ELF-1 (cell line): ENCODE results near the gene GYG1.
"Not testable (repeated sequence)": the region's sequence is repeated elsewhere in the genome, so short reads cannot be mapped to it uniquely, and the experiment has no call there.

Experiments used
- DNase-seq: peaks from one replicate; pipeline ENCODE4 v3.0.0-alpha.2; 2016; ENCODE audit warnings: low read depth, low spot score

Gene GYG1

GRCh38 chr3:148987551-148987950 is 3.8 kb upstream of the GYG1 start:
- not testable (repeated sequence) for DNase-seq

DNA sequence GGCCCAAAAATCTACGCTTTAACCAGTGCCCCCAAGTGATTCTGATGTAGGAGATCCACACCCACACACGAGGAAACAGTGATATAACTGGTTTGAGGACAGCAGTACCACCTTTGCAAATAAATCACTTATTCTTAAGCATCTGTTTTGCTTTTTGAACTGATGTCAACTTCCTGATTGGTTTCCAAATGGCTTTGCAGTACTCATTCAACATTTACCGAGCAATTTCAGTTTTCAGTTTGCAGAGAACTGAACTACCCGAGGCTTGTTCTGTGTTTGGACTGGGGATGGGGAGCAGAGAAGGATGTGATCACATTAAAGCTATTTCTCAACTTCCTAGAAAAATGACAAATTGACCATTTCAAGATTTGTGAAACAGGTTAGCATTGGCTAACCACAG is 1.1 kb upstream of the GYG1 start:
- no peak for DNase-seq

DNA sequence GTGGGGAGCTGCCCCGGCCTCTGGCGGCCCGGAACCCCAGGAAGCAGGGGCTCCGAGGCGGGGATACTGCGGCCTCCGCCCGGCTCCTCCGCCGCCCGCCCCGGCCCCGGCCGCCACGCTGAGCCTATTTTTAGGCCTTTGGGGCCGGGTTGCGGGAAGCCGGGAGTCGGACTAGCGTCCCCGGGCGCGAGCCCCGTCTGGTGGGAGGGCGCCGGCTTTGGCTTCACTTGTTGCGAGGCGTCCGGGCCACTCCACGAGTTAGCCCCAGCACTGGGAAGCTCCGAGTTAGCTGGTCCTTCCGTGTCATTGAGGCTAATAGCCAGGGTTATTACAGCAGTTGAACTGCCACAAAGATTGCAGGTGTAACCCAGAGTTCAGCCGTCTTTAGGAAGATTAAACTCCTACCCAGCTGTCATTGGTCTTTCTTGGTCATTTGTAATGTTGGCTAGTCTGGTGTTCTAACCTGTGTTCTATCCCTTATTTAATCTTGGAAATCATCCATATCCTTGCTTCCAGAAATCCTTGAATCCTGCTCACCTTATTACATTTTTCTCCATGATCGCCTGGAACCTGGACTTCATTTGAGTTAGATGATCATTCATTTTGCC is 791 bp downstream of the GYG1 start:
- peak; percentile 32 for DNase-seq

DNA sequence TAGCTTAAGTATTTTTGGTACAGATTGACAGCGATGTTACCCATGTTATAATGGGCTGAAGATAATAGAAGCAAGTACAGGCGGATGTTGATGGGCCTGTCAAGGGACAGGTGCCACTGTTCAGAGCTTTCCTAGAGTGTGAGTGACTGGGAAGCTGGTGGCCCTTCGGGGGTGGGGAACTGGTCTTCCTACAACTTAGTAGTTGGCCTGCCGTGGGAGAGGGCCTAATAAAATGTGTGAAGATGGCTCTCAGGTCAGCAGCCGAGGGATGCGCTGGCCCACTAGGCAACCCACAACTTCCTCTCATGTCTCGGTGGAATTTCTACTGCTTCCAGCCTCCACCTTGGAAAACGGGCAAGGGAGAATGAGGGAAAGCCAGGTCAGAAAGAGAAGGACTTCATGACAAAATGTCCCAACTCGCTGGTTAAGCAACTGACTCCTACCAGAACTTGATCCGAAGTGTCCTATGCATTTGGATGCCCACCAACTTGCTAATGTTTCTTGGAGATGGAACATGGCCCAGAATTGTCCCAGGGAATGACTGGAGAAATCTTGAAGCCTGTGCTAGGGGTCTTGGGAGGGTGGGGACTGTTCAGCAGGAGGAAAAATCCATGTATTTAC is 1.4 kb downstream of the GYG1 start:
- no peak for DNase-seq

GRCh38 chr3:148997623-148998022 is 6.3 kb downstream of the GYG1 start:
- no peak for DNase-seq

GRCh38 chr3:148998297-148998696 is 7.0 kb downstream of the GYG1 start:
- no peak for DNase-seq

DNA sequence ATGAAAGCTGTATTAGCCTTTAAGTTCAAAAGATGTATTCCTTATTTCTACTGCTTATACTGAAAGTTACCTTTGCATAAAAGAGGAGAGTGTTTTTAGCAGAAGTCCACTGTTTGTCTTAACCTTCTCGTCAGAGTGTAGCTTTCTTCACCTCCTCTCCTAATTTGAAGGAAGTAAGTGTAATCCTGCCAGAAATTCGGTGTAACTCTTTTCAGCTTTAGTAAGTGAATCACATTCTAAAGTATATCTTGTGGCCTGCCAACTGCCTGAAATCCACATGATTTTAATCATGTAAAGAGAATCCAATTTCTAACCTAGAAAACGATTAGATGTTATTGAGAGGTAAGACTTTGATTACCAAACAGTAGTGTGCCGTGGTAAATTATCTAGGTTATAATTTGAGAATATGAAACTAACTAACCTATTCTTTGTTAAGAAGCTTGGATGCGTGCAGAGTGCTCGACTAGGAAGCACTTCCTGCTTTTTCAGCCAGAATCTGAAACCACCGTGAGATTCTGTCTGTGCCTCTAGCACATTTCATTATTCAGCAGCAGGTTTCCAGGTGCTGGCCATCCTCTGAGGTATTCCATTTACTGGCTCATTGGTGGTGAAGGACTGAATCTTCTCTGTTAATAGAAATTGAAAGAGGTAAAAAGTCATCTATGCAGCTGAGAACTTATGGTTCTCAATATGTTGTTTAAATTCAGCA is 7.5 kb downstream of the GYG1 start:
- no peak for DNase-seq

- no peak for DNase-seq
These were observed 8.5 kb downstream of the GYG1 start for GRCh38 chr3:148999806-149000205.

GRCh38 chr3:149000206-149000745 is 8.9 kb downstream of the GYG1 start:
- no peak for DNase-seq

DNA sequence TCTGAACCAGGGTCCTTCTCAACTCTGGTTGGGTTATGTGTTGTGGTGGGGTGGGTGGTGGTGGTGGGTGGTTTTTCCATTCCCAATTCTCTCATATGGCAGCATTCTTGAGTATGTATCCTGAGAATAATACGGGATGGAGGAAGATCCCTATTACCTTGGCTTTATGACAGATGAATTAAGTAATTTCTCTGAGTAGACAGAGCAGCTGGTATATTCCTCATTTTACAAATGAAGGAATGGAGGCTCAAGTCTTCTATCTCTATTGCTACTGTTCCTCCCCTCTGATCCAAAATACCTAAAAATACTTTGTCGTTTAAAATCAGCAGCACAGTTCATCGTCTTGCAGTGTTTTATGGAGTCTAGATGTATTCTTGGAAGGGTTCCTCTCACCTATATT is 10.4 kb downstream of the GYG1 start:
- DNase-seq = no peak

- no peak for DNase-seq
These were observed 12.4 kb downstream of the GYG1 start for GRCh38 chr3:149003653-149004305.

DNA sequence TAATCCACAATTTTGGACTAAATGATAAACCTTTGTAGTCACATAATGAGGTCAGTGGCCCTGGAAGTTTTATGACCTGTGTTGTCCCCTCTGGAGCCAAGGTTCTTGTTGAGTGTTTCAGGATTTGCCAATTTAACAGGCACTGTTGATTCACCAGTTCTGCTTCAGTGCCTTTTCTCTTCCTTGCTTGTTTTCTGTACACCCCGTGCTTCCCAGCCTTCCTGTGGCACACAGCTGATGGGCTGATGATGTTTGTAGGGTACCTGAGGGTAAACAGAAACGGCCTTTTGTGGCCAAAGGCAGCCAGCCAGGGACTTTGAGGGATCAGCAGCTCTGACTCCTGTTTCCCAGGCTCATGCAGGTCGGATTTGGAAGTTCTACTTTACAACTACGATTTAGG is 13.3 kb downstream of the GYG1 start:
- no peak for DNase-seq

GRCh38 chr3:149005416-149005815 is 14.1 kb downstream of the GYG1 start:
- no peak for DNase-seq

GRCh38 chr3:149007567-149008257 is 16.4 kb downstream of the GYG1 start:
- no peak for DNase-seq

GRCh38 chr3:149009732-149010131 is 18.4 kb downstream of the GYG1 start:
- no peak for DNase-seq

GRCh38 chr3:149010504-149010951 is 19.2 kb downstream of the GYG1 start:
- DNase-seq = no peak

DNA sequence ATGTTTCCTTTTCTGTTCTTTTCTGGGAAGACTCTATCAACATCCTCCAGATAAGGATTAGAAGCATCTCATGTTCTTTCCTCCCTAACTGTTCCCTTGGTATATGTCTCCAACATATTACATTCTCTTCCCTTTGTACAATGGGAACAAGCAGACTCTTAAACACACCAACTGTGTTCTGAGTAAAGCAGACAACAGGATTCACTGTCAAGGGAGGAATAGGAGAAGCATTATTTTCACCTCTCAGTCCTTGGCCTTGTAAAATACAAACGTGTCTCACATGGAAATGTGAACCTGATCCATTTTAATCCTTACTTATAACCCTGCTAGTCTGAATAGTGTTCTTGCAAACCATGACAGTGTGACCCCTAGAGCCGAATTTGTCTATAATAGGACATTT is 19.6 kb downstream of the GYG1 start:
- DNase-seq = no peak

DNA sequence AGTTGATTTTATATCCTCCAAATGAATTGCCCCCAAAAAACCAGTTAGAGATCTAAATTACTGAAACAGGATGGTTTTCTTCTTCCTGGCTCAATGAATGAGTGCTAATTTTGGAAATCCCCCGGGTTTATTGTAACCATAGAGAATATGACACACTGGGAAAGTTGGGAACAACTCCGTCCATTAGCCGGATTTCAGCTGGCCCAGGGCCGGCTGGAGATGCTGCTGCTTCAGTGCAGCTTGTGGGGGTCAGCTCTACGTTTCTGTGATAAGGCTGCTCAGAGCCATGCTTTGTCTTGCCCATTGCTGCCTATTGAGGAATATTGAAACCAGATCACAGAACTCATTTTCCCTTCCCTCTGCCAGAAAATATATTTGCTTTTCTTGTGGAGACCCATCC is 20.3 kb downstream of the GYG1 start:
- no peak for DNase-seq

GRCh38 chr3:149013726-149014125 is 22.4 kb downstream of the GYG1 start:
- no peak for DNase-seq

GRCh38 chr3:149015393-149015792 is 24.1 kb downstream of the GYG1 start:
- no peak for DNase-seq

DNA sequence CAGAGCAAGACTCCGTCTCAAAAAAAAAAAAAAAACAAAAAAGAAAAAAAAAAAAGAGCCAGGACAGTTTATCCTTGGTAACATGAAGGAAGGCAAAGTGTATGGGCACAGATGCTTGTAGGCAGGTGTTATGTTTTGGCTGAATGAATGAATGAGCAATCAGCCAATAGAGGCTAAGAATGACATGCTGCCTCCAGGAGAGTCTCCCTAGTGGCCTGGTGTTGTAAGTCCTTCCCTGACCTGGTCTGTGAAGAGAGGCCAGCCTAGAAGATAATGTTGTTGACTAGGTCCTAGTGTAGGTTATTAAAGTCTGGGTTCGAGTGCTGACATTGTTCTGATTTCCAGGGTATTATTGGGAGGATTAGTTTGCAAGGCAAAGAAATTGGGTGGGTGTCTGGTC is 24.9 kb downstream of the GYG1 start:
- DNase-seq = no peak
